HL-60 (cell line): ENCODE data around the gene JUNB.

Experiments
- GABPA ChIP-seq: IDR thresholded peaks from 2 replicates; pipeline ENCODE4 v1.6.1; 2012; ENCODE audit warnings: low read depth
- POLR2AphosphoS5 ChIP-seq: IDR thresholded peaks from 2 replicates; pipeline ENCODE4 v1.6.1; 2012; ENCODE audit warnings: low read depth

DNA sequence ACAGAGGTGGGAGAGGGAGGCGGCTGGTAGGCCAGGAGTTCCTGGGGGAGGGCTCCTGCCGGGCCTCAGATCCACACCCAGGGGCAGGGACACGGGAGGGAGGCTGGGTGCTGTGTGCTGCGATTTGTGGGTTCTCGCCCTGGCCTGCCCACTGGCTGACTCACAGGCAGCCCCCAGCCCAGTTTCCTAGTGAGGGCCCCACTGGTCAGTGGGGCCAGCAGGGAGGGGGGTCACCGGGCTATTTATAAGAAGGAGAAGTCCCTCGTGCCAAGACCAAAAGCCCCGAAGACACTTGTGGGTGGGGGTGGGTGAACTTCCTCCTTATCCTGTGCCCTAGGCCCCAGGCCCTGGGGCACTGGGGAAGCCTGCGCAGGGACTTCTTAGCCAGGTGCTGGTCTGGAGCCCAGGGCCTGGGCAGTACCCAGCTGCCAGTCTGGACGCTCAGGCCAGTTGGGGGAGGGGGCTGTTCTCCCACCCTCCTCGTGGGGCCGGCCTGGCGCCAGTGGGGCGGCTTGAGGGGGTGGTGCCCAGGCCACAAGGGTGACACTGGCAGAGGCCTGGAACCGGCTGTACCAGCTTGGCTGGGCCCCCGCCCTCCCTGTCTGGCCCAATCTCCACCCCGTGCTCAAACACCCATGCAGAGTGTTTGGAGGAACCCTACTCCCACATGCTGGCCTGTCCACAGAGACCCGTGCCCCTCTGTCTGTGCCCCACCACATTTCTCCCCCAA, 5.0 kb upstream of the JUNB start:
- TF ChIP-seq POLR2AphosphoS5: peak; percentile 27; the same call in 1 of the 2 replicates
- no peak for TF ChIP-seq GABPA
